Parathyroid adenoma (tissue), 2 donors: ENCODE data around the gene TMCO1.

ENCODE experiments used
- H2AFZ ChIP-seq: fragments of 300-600 bp; sonication (generic); one replicate; pipeline ENCODE4 v1.7.0; 2017; ENCODE audit warnings: antibody characterized with exemption, mild to moderate bottlenecking
- H3K27ac ChIP-seq: fragments of 300-600 bp; sonication (generic); one replicate; pipeline ENCODE4 v1.7.0; 2017
- H3K27me3 ChIP-seq: fragments of 300-600 bp; sonication (generic); one replicate; pipeline ENCODE4 v1.7.0; 2017; ENCODE audit warnings: low read length; ENCODE audit not compliant: control insufficient read depth, insufficient read depth
- H3K36me3 ChIP-seq: fragments of 300-600 bp; sonication (generic); one replicate; pipeline ENCODE4 v1.7.0; 2017; ENCODE audit warnings: low read length; ENCODE audit not compliant: control insufficient read depth, insufficient read depth
- H3K4me1 ChIP-seq: fragments of 300-600 bp; sonication (generic); one replicate; pipeline ENCODE4 v1.7.0; 2017; ENCODE audit warnings: control low read depth
- H3K4me2 ChIP-seq: fragments of 300-600 bp; sonication (generic); one replicate; pipeline ENCODE4 v1.7.0; 2017; ENCODE audit warnings: low read length
- H3K4me3 ChIP-seq: fragments of 300-600 bp; sonication (generic); one replicate; pipeline ENCODE4 v1.7.0; 2017; ENCODE audit warnings: low read depth, low read length
- H3K79me2 ChIP-seq: fragments of 300-600 bp; sonication (generic); one replicate; pipeline ENCODE4 v1.7.0; 2017; ENCODE audit warnings: control low read depth
- H3K9ac ChIP-seq: fragments of 300-600 bp; sonication (generic); one replicate; pipeline ENCODE4 v1.7.0; 2017; ENCODE audit warnings: mild to moderate bottlenecking
- H3K9me3 ChIP-seq: fragments of 300-600 bp; sonication (generic); one replicate; pipeline ENCODE4 v1.7.0; 2017; ENCODE audit warnings: low read length; ENCODE audit not compliant: control insufficient read depth
- TF ChIP-seq, protein P1 (sequence below): fragments of 300-600 bp; sonication (generic); IDR thresholded peaks from one replicate; pipeline ENCODE4 v1.7.0; 2017; ENCODE audit warnings: antibody characterized with exemption, mild to moderate bottlenecking
- donor health status: primary hyperparathyroidism.

The TMCO1 gene

GRCh38 chr1:165696625-165697100 lies 72.0 kb downstream of the TMCO1 start:
- peak overlapping the region; percentile 91 for H3K4me2 ChIP-seq
- TF ChIP-seq, protein P1, sequence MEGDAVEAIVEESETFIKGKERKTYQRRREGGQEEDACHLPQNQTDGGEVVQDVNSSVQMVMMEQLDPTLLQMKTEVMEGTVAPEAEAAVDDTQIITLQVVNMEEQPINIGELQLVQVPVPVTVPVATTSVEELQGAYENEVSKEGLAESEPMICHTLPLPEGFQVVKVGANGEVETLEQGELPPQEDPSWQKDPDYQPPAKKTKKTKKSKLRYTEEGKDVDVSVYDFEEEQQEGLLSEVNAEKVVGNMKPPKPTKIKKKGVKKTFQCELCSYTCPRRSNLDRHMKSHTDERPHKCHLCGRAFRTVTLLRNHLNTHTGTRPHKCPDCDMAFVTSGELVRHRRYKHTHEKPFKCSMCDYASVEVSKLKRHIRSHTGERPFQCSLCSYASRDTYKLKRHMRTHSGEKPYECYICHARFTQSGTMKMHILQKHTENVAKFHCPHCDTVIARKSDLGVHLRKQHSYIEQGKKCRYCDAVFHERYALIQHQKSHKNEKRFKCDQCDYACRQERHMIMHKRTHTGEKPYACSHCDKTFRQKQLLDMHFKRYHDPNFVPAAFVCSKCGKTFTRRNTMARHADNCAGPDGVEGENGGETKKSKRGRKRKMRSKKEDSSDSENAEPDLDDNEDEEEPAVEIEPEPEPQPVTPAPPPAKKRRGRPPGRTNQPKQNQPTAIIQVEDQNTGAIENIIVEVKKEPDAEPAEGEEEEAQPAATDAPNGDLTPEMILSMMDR, result no peak
- no peak overlapping the region for H3K9ac ChIP-seq
- no peaks in the 10 kb centered on the region for H3K36me3 ChIP-seq
- no peaks in the 10 kb centered on the region for H3K9me3 ChIP-seq
- peaks cover 2% of the 10 kb centered on the region for H3K4me1 ChIP-seq
- no peaks in the 10 kb centered on the region for H3K27me3 ChIP-seq
- peak overlapping the region; percentile 8 for H3K4me3 ChIP-seq
- H2AFZ ChIP-seq, result no peak overlapping the region
- peak overlapping the region; percentile 51 for H3K27ac ChIP-seq
- peaks cover 5% of the 10 kb centered on the region for H3K79me2 ChIP-seq

DNA sequence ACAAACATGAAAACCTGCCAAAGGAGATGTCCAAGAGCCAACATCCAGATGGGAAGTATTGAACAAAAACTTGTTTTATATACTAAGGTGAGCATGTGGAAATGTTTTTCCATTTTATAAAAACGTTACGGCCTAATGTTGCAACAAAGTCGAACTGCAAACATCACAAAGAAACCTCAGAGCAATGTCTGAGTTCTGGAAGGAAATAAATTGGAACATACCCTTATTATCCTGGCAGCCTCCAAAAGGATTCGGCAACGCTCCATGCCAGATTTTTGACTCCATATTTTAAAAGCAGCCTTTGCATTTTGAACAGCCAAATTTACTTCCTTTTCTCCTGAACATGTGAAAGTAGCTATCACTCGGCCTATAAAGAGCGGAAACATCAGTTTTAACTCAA lies 73.6 kb downstream of the TMCO1 start:
- Histone ChIP-seq H3K79me2 (peaks cover 7% of the 10 kb centered on the region), H3K4me3 (no peak overlapping the region), H3K36me3 (no peaks in the 10 kb centered on the region), H3K9ac (no peak overlapping the region), H3K4me1 (peaks cover 2% of the 10 kb centered on the region), H3K27ac (no peak overlapping the region), H3K27me3 (no peaks in the 10 kb centered on the region), H3K4me2 (no peak overlapping the region), H3K9me3 (no peaks in the 10 kb centered on the region), H2AFZ (no peak overlapping the region)
- TF ChIP-seq, protein P1, result no peak

DNA sequence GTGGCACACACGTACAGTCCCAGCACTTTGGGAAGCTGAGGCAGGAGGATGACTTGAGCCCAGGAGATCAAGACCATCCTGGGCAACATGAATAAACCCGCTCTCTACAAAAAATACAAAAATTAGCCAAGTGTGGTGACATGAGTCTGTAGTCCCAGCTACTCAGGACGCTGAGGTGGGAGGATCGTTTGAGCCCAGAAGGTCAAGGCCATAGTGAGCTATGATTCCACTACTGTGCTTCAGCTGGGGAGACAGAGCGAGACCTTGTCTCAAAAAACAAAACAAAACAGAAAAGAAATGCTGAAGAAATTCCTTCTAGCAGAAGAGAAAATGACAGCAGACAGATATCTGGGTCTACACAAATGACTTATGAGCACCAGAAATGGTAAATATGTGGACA lies 80.6 kb downstream of the TMCO1 start:
- Histone ChIP-seq H3K4me3 (no peak overlapping the region), H3K9me3 (no peaks in the 10 kb centered on the region), H3K79me2 (peaks cover 21% of the 10 kb centered on the region), H2AFZ (no peak overlapping the region), H3K36me3 (no peaks in the 10 kb centered on the region), H3K27ac (no peak overlapping the region), H3K27me3 (no peaks in the 10 kb centered on the region), H3K9ac (no peak overlapping the region), H3K4me2 (no peak overlapping the region), H3K4me1 (no peaks in the 10 kb centered on the region)
- TF ChIP-seq, protein P1, result no peak

GRCh38 chr1:165686971-165687433 lies 81.7 kb downstream of the TMCO1 start:
- H2AFZ ChIP-seq, result no peak overlapping the region
- H3K79me2 ChIP-seq, result peaks cover 21% of the 10 kb centered on the region
- H3K4me2 ChIP-seq, result no peak overlapping the region
- H3K27me3 ChIP-seq, result no peaks in the 10 kb centered on the region
- no peaks in the 10 kb centered on the region for H3K36me3 ChIP-seq
- no peak overlapping the region for H3K9ac ChIP-seq
- TF ChIP-seq, protein P1, result no peak
- no peak overlapping the region for H3K27ac ChIP-seq
- H3K4me3 ChIP-seq, result no peak overlapping the region
- H3K9me3 ChIP-seq, result no peaks in the 10 kb centered on the region
- no peaks in the 10 kb centered on the region for H3K4me1 ChIP-seq
